ENCODE data around the gene BCR. TPM values are rescaled to one million over a fixed set of nuclear protein-coding genes. Genes with fewer than 3 reads are reported as not detected.

BCR gene
- total RNA-seq, 1 experiment from 2014 or later = 14.6 TPM

- in situ Hi-C loops (cut with HindIII; ENCODE audit: low pct_unique_long_range_greater_than_20kb, low sequenced_read_pairs) = no loop called here
Measured at GRCh38 chr22:23257889-23258825, 77.8 kb downstream of the BCR start.

DNA sequence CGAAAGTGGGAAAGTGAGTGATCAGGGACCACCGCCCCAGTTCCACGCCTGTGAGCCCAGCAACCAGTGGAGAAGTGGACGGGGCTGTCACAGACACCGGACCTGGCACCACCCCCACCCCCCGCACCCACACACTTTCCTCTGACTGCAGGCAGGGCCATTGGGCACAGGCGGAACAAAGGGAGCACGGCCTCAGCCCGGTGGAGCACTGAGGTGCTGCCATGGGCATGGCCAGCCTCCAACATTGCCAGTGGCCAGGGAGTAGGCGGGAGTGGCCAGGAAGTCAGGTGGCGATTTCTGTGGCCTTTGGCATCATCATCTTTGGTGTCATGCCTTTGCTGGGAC, 78.5 kb downstream of the BCR start:
- in situ Hi-C loops (cut with HindIII; ENCODE audit: low pct_unique_long_range_greater_than_20kb, low sequenced_read_pairs) = no loop called here
- no peak for DNase-seq (ENCODE audit: low read depth, low spot score)

More at GRCh38 chr22:23257889-23258825, 77.8 kb downstream of the BCR start:
- DNase-seq (ENCODE audit: low read depth, low spot score) = no peak

DNA sequence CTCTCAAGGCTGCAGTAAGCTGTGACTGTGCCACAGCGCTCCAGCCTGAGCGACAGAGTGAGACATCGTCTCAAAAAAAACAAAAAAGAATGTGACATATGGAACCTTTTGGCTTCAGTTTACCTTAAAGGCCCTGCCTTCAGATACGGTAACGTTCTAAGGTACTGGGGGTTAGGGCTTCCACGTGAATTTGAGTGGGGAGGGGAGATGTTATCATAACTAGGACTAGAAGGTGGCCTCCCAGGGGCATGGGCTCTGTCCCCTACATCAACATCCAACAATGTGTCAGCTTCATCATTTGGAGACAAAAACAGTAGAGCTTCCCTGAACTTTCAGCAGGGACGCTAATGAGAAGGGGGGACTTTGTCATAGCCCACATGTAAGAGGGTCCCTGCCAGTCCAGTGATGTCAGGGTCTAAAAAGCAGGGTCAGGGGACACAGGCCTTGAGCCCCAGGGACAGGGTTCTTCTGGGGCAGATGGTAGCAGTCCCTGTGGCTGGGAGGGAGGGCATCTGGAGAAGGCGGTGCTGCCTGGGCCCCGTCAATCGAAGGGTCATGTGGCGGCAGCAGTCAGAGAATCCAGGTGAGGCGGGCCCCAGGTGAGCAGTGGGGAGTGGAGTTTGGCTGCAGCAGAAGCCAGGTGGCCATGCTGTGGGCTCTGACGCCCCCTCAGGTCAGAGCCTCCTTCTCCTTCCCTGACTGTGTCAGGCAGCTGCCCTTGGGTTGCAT, 79.8 kb downstream of the BCR start:
- no peak for DNase-seq (ENCODE audit: low read depth, low spot score)
- in situ Hi-C loops (cut with HindIII; ENCODE audit: low pct_unique_long_range_greater_than_20kb, low sequenced_read_pairs) = no loop called here

- in situ Hi-C loops (cut with HindIII; ENCODE audit: low pct_unique_long_range_greater_than_20kb, low sequenced_read_pairs) = no loop called here
- no peak for DNase-seq (ENCODE audit: low read depth, low spot score)
Measured at GRCh38 chr22:23260645-23261581, 80.6 kb downstream of the BCR start.

GRCh38 chr22:23261900-23262450, 81.7 kb downstream of the BCR start:
- in situ Hi-C loops (cut with HindIII; ENCODE audit: low pct_unique_long_range_greater_than_20kb, low sequenced_read_pairs) = no loop called here

DNA sequence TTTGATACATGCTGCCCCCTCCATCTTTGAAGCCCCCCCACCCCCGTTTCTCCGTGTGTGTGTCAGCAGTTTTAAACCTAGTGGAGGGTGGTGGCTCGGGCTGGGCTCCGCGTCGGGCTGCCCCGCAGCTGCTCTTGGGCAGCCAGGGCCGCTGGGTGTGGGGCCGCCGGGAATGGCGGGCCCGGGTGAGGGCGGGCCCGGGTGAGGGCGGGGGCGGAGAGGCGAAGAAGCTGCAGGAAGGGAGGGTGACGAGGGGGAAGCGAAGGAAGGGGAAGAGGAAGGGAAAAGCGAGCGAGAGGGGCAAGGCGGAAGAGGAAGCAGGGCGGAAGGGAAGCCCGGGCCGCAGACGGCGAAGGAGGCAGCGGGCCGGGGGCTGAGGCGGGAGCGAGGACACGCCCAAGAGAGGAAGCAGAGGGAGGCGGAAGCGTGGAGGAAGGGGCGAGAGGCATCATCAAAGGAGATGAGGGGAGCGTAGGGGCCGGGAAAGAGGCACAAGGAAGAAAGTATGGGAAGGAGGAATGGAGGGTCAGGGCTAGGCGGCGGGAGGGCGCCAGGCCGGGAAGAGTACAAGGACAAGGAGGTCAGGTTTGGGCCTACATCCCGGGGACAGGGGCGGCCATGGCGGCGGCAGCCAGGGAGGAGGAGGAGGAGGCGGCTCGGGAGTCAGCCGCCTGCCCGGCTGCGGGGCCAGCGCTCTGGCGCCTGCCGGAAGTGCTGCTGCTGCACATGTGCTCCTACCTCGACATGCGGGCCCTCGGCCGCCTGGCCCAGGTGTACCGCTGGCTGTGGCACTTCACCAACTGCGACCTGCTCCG, 82.4 kb downstream of the BCR start:
- in situ Hi-C loops (cut with HindIII; ENCODE audit: low pct_unique_long_range_greater_than_20kb, low sequenced_read_pairs) = no loop called here
- DNase-seq (ENCODE audit: low read depth, low spot score) = no peak

More at GRCh38 chr22:23261900-23262450, 81.7 kb downstream of the BCR start:
- DNase-seq (ENCODE audit: low read depth, low spot score) = no peak

DNA sequence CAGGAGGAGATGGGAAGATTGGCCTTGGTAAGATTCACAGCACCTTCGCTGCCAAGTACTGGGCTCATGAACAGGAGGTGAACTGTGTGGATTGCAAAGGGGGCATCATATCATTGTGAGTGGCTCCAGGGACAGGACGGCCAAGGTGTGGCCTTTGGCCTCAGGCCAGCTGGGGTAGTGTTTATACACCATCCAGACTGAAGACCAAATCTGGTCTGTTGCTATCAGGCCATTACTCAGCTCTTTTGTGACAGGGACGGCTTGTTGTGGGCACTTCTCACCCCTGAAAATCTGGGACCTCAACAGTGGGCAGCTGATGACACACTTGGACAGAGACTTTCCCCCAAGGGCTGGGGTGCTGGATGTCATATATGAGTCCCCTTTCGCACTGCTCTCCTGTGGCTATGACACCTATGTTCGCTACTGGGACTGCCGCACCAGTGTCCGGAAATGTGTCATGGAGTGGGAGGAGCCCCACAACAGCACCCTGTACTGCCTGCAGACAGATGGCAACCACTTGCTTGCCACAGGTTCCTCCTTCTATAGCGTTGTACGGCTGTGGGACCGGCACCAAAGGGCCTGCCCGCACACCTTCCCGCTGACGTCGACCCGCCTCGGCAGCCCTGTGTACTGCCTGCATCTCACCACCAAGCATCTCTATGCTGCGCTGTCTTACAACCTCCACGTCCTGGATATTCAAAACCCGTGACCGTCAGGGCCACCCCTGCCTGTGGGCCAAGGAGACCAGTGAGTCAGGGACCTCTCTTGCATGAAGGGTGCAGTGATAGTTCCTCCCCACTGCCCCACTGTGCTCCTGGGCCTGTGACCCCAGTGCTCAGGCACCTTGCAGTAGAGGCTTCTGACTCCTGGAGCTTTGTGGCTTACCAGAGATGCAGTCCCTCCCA, 83.6 kb downstream of the BCR start:
- no peak for DNase-seq (ENCODE audit: low read depth, low spot score)
- in situ Hi-C loops (cut with HindIII; ENCODE audit: low pct_unique_long_range_greater_than_20kb, low sequenced_read_pairs) = no loop called here

DNA sequence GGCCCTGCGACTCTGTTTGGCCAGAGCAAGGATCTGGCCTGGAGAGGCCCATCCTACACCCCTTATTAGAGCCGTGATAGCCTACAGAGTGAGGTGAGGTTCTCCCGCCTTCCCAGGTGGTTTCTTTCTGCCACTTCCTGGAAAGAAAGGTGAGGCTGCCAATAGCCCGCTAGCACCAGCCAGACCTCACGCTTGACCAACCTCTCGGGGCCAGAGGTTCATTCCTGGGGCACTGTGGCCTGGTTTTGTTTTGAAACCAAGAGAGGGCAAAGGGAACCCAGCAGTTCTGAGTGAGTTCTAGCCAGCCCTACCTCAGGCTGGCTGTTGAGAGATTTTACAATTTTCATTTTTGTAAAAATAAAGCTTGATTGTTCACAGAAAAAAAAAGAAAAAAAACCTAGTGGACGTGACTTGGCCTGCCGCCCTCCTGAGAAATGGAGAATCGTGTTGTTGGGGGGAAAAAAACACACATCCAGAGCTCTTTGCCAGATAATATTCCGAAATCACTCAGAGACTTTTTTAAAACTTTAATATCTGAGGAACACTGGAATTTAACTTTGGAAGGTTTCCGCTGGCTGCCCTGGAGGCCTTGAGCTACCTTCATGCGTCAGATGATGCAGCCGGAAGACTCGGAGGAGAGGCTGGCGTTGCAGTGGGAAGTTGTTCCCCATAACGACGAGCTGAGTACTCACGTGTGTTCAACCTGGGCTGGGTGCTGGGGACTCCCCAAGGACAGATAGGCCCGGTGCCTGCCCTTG, 84.5 kb downstream of the BCR start:
- no peak for DNase-seq (ENCODE audit: low read depth, low spot score)
- in situ Hi-C loops (cut with HindIII; ENCODE audit: low pct_unique_long_range_greater_than_20kb, low sequenced_read_pairs) = no loop called here

DNA sequence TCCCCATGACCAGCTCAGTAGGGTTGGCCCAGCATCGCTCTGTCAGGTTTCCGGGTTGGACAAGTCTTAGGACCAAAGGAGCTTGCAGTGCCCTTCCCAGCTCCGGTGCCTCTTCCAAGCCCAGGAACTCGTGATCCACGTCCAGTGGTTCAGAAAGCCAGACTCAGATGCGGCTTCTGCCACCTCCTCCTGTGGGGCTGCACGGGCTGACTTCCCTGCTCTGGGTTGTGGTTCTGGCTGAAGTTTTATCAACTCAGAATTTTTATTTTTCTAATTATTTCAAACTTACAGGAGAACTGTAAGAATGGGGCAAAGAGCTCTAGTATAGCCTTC, 85.0 kb downstream of the BCR start:
- in situ Hi-C loops (cut with HindIII; ENCODE audit: low pct_unique_long_range_greater_than_20kb, low sequenced_read_pairs) = no loop called here
- no peak for DNase-seq (ENCODE audit: low read depth, low spot score)

DNA sequence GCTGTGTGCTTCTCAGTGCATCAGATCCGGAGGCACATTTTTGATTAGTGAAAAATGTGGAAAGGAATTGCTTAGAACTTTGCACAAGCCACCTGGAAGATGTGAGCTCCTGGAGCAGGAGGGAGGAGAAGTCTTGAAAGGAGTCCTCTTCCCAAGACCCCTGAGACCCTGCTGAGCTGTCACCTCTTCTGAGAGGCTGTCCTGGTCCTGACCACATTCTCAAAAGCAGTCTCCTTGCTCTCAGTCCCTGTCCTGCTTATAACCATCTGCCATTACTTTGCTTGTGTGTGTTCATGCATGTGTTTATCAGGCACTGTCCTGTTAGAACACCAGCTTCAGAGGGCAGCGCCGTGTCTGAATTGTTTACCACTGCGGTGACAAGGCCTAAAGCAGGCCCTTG, 86.5 kb downstream of the BCR start:
- in situ Hi-C loops (cut with HindIII; ENCODE audit: low pct_unique_long_range_greater_than_20kb, low sequenced_read_pairs) = no loop called here
- DNase-seq (ENCODE audit: low read depth, low spot score) = no peak

- in situ Hi-C loops (cut with HindIII; ENCODE audit: low pct_unique_long_range_greater_than_20kb, low sequenced_read_pairs) = no loop called here
- no peak for DNase-seq (ENCODE audit: low read depth, low spot score)
Measured at GRCh38 chr22:23267226-23268043, 87.1 kb downstream of the BCR start.

- DNase-seq (ENCODE audit: low read depth, low spot score) = no peak
- in situ Hi-C loops (cut with HindIII; ENCODE audit: low pct_unique_long_range_greater_than_20kb, low sequenced_read_pairs) = no loop called here
Measured at GRCh38 chr22:23268139-23268712, 87.9 kb downstream of the BCR start.

DNA sequence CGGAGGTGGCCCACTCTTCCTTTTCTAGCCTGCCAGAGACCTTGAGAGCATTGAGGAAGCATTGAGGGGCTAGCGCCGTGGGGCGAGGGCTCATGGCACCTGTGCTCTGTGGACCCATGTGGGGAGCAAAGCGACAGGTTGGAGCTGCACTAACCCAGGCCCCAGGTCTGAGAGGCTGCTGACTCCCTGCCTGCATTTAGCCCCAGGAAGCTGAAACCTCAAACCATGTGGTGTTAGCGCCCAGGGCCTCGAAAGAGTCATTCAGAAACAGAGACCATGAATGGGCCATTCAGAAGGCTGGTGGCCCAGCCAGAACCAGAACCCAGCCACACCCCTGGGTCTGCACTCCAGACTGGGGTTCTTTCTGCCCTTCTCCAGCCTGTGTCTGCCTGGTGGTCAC, 88.6 kb downstream of the BCR start:
- DNase-seq (ENCODE audit: low read depth, low spot score) = peak; percentile 7
- in situ Hi-C loops (cut with HindIII; ENCODE audit: low pct_unique_long_range_greater_than_20kb, low sequenced_read_pairs) = no loop called here

- no peak for DNase-seq (ENCODE audit: low read depth, low spot score)
- in situ Hi-C loops (cut with HindIII; ENCODE audit: low pct_unique_long_range_greater_than_20kb, low sequenced_read_pairs) = no loop called here
Measured at GRCh38 chr22:23269441-23270211, 89.3 kb downstream of the BCR start.
